GM13977 (cell line): ENCODE measurements around the gene HCFC1R1.
"Not testable (repeated sequence)": the region's sequence is repeated elsewhere in the genome, so short reads cannot be mapped to it uniquely, and the experiment has no call there.

ENCODE experiments used
- DNase-seq: peaks from one replicate; pipeline ENCODE4 v3.0.0; 2012; ENCODE audit warnings: low spot score
- CTCF ChIP-seq: IDR thresholded peaks from 2 replicates; pipeline ENCODE4 v1.5.1; 2012; ENCODE audit warnings: mild to moderate bottlenecking, control low read depth; ENCODE audit not compliant: insufficient read depth; ENCODE audit errors: extremely low read depth, missing control alignments
- in situ Hi-C: fragments of 300-500 bp; cut with MboI; formaldehyde crosslinking; loops from one replicate; pipeline ENCODE4 v1.12.0; 2022; ENCODE audit warnings: low sequenced_read_pairs, low pct_unique_long_range_greater_than_20kb, mixed read lengths, inconsistent platforms; ENCODE audit not compliant: unreplicated experiment

The HCFC1R1 gene

GRCh38 chr16:3056336-3057180, 32.8 kb upstream of the HCFC1R1 start:
- no peak for TF ChIP-seq CTCF
- in situ Hi-C loops = no loop called here
- DNase-seq = no peak

GRCh38 chr16:3055734-3056115, 32.0 kb upstream of the HCFC1R1 start:
- in situ Hi-C loops, DNase-seq: not testable (repeated sequence)

- TF ChIP-seq CTCF = no peak
- in situ Hi-C loops = no loop called here
- DNase-seq = peak; percentile 34
Measured at GRCh38 chr16:3054965-3055733, 31.4 kb upstream of the HCFC1R1 start.

- in situ Hi-C loops, DNase-seq: not testable (repeated sequence)
- peak; percentile 11 for TF ChIP-seq CTCF
Measured at GRCh38 chr16:3053330-3053710, 29.6 kb upstream of the HCFC1R1 start.

- DNase-seq = not testable (repeated sequence)
Measured at GRCh38 chr16:3052571-3053329, 29.0 kb upstream of the HCFC1R1 start.

GRCh38 chr16:3051494-3051893, 27.8 kb upstream of the HCFC1R1 start:
- in situ Hi-C loops = no loop called here
- no peak for TF ChIP-seq CTCF
- peak; percentile 14 for DNase-seq

More at GRCh38 chr16:3052571-3053329, 29.0 kb upstream of the HCFC1R1 start:
- in situ Hi-C loops = not testable (repeated sequence)

GRCh38 chr16:3051009-3051408, 27.3 kb upstream of the HCFC1R1 start:
- TF ChIP-seq CTCF = no peak
- in situ Hi-C loops = no loop called here
- DNase-seq = no peak
